Ascending aorta (tissue), 2 donors: ENCODE results near the gene TUBB2B. TPM values are rescaled to one million over a fixed set of nuclear protein-coding genes. Genes with fewer than 3 reads are reported as not detected.

Source experiments
- DNase-seq, 2 donors: peaks; one replicate each; pipeline ENCODE4 v3.0.0-alpha.2; 2019; ENCODE audit warnings: low spot score in 2 of 2
- H3K27ac ChIP-seq, 2 donors: fragments of 200-600 bp; sonication (generic); one replicate each; pipeline ENCODE4 v1.5.1; 2016 to 2017; ENCODE audit warnings: mild to moderate bottlenecking in 1 of 2
- H3K27me3 ChIP-seq: fragments of 200-600 bp; sonication (generic); one replicate; pipeline ENCODE4 v1.5.1; 2017
- H3K36me3 ChIP-seq, 2 donors: fragments of 200-600 bp; sonication (generic); one replicate each; pipeline ENCODE4 v1.5.1; 2016
- H3K4me1 ChIP-seq, 2 donors: fragments of 200-600 bp; sonication (generic); one replicate each; pipeline ENCODE4 v1.5.1; 2016 to 2017; ENCODE audit warnings: mild to moderate bottlenecking in 1 of 2
- H3K4me3 ChIP-seq, 2 donors: fragments of 200-600 bp; sonication (generic); one replicate each; pipeline ENCODE4 v1.5.1; 2016 to 2017; ENCODE audit warnings: mild to moderate bottlenecking in 1 of 2
- H3K9me3 ChIP-seq, 2 donors: fragments of 200-600 bp; sonication (generic); one replicate each; pipeline ENCODE4 v1.5.1; 2016
- intact Hi-C: fragments of 100-400 bp; cut with DNase I; formaldehyde crosslinking; loops from one replicate; pipeline ENCODE4 v1.15.1; 2023
- total RNA-seq: library from RNA; depleted of rRNA; stranded (reverse); fragments of >200 nt; gene quantifications from one replicate; pipeline ENCODE4 v1.1.0, GENCODE V29; 2016
- TF ChIP-seq, protein P1 (sequence below), 3 experiments: fragments of 200-600 bp in 2 of 3; fragments of 450-650 bp in 1 of 3; sonication (generic) in 2 of 3; IDR thresholded peaks; one replicate each; pipeline ENCODE4 v1.5.1; 2016 to 2019; ENCODE audit warnings: antibody characterized with exemption in 3 of 3, mild to moderate bottlenecking in 1 of 3, moderate library complexity in 1 of 3

Gene TUBB2B
- total RNA-seq, 1 donor from 2014 or later, result not detected

DNA sequence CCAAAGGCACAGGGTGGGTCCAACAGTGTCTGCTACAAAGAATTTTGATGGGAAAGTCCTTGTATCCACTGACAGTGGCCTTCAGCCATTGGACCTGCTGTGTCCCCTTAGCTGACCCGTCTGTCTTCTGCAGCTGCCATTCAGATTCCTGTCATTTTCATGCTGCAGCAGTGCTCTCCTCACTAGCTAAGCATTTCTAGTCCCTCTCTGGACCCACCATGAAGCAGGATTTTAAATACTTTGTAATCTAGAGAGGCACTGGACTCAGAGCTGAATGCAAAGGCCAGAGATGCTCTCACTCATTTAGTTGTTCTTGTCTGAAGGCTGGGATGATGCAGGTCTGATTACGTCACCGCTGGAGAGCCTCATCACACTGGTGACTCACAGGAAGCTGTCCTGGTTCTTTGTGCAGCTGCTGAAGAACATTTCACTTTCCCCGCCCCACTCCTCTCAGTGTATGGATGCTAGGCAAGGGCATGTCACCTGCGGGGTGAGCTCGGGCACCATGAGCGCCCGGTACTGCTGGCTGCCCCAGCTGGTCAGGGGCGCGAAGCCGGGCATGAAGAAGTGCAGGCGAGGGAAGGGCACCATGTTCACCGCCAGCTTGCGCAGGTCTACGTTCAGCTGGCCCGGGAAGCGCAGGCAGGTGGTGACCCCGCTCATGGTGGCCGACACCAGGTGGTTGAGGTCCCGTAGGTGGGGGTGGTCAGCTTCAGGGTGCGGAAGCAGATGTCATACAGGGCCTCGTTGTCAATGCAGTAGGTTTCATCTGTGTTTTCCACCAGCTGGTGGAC lies 50.7 kb downstream of the TUBB2B start:
- intact Hi-C loops, result no loop called here
- no peaks in the 10 kb centered on the region for H3K36me3 ChIP-seq
- no peaks in the 10 kb centered on the region for H3K9me3 ChIP-seq
- H3K27me3 ChIP-seq, result no peaks in the 10 kb centered on the region
- no peak for DNase-seq
- H3K4me3 ChIP-seq, result no peak overlapping the region
- H3K27ac ChIP-seq, result no peak overlapping the region
- H3K4me1 ChIP-seq, result no peaks in the 10 kb centered on the region
- TF ChIP-seq, protein P1, sequence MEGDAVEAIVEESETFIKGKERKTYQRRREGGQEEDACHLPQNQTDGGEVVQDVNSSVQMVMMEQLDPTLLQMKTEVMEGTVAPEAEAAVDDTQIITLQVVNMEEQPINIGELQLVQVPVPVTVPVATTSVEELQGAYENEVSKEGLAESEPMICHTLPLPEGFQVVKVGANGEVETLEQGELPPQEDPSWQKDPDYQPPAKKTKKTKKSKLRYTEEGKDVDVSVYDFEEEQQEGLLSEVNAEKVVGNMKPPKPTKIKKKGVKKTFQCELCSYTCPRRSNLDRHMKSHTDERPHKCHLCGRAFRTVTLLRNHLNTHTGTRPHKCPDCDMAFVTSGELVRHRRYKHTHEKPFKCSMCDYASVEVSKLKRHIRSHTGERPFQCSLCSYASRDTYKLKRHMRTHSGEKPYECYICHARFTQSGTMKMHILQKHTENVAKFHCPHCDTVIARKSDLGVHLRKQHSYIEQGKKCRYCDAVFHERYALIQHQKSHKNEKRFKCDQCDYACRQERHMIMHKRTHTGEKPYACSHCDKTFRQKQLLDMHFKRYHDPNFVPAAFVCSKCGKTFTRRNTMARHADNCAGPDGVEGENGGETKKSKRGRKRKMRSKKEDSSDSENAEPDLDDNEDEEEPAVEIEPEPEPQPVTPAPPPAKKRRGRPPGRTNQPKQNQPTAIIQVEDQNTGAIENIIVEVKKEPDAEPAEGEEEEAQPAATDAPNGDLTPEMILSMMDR (IDR thresholded peaks at IDR 0.05), result no peak

DNA sequence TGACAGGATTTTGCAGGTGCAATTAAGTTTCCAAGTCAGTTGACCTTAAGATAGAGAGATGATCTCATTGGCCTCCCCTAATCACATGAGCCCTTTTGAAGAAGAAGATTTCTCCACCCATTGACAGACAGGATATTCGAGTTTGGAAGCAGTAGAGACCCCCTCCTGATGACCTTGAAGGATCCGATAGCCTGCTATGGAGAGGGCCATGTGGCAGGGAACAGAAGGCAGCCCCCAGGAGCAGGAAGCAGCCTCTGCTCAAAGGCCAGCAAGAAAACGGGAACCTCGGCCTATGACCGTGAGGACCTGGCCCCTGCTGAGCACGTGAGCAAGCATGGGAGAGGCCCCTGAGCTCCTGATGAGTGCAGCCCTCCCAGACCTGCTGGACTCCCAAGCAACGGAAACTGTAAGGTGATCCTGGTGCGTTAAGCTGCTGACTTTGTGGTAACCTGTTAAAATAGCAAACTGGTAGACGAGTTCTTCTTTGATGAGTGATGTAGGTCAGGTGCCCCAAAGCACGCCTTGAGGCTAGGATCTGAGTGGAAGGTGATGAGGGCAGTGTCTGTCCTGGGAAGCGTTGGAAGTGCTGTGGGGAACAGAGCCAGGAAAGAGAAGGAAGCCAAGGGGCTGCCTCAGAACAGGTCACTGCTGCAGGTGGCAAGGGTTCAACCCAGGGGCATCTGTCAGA lies 51.6 kb downstream of the TUBB2B start:
- no peak overlapping the region for H3K4me3 ChIP-seq
- DNase-seq, result no peak
- H3K4me1 ChIP-seq, result no peaks in the 10 kb centered on the region
- TF ChIP-seq, protein P1 (IDR thresholded peaks at IDR 0.05), result no peak
- intact Hi-C loops, result no loop called here
- H3K36me3 ChIP-seq, result no peaks in the 10 kb centered on the region
- H3K9me3 ChIP-seq, result no peaks in the 10 kb centered on the region
- no peaks in the 10 kb centered on the region for H3K27me3 ChIP-seq
- no peak overlapping the region for H3K27ac ChIP-seq

Other genes starting within 250 kb of the TUBB2B start
- gene NQO2, start 227.8 kb downstream of the TUBB2B start, total RNA-seq, result 7.7 TPM
- gene RIPK1, start 159.2 kb downstream of the TUBB2B start, total RNA-seq, result 20.1 TPM
- gene BPHL, start 108.9 kb downstream of the TUBB2B start, total RNA-seq, result 7.7 TPM
- gene TUBB2A, start 70.1 kb downstream of the TUBB2B start, total RNA-seq, result 121 TPM
- gene PSMG4, start 31.3 kb upstream of the TUBB2B start, total RNA-seq, result 23.9 TPM
- gene SLC22A23, start 229.4 kb upstream of the TUBB2B start, total RNA-seq, result 42.0 TPM